Epidermal melanocyte (primary cell): ENCODE results near the gene PPIE.
"Not testable (repeated sequence)": the region's sequence is repeated elsewhere in the genome, so short reads cannot be mapped to it uniquely, and the experiment has no call there.

ENCODE experiments used
- DNase-seq: peaks from one replicate; pipeline ENCODE4 v3.0.0; 2011; ENCODE audit warnings: low spot score; ENCODE audit not compliant: insufficient read length

The PPIE gene

DNA sequence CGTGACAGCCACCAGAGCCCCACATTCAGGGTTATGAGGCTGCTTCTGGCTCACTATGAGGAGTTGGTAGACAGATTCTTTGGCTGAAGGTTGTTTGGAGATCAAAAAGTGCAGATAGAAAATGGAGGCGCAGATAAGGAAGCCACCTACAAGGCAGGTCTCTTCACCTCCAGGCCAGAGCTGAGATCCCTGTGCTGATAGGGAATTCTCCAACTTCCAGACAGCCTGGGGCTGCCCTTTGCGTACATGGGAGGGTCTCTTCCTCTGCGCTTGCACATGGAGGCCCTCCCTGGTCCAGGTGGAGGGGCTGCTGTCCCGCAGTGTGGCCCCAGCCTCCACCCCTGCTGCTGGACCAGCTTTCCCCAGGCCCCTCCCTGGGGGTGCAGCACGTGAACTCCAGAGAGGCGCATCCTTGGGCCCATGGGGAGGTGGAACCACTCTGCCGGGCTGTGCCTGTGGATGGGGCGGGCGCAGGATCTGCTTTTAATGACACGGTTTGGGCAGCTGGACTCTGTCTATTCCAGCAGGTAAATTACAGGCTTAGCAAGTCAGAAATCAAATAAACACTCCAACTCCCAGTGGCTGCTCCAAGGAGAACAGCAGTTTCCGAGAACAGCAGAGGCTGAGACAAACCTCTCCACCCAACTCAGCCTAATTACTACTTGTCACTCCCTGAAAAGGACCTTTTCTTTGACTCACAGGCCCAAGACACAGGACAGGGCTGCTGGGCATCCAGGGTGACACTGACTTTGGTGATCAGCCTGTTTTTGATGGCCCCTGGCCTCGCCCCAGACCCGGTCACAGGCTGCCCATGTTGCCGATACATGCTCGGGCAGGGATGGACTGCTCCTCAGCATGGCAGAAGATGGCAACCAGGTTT lies 20.1 kb downstream of the PPIE start:
- DNase-seq: no peak

GRCh38 chr1:39759436-39759726 lies 20.7 kb downstream of the PPIE start:
- DNase-seq: no peak

- DNase-seq: no peak
These were observed 21.7 kb downstream of the PPIE start for GRCh38 chr1:39760074-39761008.

GRCh38 chr1:39761016-39761415 lies 22.3 kb downstream of the PPIE start:
- DNase-seq: no peak

GRCh38 chr1:39761557-39762260 lies 23.0 kb downstream of the PPIE start:
- DNase-seq: no peak

GRCh38 chr1:39762550-39763540 lies 24.2 kb downstream of the PPIE start:
- no peak for DNase-seq

DNA sequence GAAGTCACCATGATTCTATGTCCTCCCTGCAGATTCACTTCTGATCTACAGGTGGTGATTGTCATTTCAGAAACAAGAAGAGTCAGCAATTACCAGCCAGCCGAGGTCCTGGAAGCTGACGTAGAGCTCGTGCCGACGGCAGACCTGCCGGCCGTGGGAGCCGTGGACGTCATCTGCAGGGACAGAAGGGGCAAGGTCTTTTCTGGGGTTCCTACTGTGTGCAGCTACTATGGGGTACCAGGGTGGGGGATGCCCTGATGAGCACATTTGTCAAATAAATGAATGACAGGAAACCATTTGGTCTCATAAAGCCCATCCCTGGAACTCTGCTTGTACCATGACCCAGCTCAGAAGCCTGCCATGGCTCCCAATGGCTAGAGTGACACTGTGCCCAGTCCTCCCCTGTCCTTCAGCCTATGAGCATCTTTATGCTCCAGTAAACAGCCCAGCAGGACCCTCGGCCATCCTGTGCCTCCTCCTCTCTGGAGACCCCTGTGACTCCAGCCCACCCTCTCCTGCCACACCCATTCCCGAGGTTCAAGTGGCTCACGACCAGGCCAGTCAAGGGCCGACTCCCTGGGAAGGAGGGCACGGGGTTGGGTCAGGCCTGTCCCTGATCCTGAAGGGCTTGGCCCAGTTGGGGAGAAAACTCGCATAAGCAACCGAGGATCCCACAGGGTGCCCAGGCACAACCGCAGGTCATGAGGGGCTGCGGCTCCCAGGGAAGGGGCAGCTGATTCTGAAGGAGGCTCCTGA lies 25.1 kb downstream of the PPIE start:
- DNase-seq: not testable (repeated sequence)

DNA sequence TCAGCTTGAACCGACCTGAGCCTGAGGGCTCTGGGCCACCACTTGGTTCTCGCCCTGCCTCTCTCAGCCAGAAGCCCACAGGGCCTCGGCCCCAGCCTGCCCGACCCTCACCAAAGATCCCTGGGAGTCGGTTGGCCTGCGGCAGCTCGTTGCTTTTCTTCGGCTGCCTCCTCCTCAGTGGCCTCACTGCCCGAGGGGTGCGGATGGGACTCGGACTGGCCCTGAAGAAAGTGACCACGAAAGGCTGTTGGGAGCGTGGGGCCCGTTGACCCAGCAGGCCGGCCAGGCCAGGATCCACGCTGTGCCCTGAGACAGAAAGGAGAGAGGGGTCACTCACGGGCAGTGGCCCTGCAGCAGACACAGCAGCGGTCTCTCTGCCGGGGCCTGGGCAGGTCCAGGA lies 25.8 kb downstream of the PPIE start:
- not testable (repeated sequence) for DNase-seq

DNA sequence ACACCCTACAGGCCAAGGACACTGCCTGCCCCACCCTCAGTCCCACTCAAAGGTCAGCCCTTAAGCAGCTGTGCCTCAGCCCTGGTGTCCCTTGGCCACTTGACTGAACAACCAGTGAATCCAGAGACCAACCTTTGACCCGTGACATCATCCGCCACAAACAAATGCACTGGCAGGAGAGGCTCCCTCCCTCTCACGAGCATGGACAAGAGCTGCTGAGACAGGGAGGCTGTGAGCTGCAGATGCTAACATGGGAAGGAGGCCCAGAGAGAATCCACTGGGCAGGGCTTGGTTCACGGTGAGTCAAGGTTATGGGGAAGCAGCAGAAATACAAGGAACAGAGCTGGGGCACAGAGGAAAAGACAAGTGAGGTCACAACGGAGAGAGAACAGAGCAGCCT lies 27.8 kb downstream of the PPIE start:
- DNase-seq: not testable (repeated sequence)

GRCh38 chr1:39769502-39769901 lies 30.8 kb downstream of the PPIE start:
- DNase-seq: not testable (repeated sequence)

DNA sequence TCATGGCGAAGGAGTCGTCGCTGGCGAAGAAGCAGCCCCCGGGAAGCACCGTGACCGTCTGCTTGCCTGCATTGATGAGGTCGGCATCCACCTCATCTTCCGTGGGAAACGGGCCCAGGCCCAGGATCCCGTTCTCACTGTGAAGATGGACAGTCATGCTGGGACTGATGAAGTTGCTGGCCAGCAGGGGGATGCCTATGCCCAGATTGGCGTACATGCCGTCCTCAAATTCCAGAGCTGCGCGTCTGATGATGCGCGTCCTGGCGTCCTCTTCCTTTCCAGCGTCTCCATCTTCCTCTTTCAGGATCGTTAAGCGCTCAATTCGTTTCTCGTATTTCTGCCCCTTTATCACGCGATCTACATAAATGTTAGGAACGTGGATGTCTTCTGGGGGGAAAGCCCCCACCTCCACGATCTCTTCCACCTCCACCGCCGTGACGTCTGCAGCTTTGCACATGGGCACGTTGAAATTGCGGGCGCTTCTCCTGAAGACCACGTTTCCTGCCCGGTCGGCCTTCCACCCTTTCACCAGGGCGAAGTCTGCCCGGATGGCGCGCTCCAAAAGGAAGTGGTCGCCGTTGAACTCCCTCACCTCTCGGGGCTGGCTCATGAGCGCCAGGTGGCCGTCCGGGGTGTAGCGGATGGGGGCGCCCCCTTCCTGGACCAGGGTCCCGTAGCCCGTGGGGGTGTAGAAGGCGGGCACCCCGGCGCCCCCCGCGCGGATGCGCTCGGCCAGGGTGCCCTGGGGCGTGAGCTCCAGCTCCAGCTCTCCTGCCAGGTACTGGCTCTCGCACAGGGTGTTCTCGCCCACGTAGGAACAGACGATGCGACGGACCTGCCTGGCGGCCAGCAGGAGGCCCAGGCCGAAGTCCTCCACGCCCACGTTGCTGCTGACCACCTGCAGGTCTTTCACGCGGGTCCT lies 31.7 kb downstream of the PPIE start:
- DNase-seq: not testable (repeated sequence)

GRCh38 chr1:39771022-39771532 lies 32.4 kb downstream of the PPIE start, which contains the start of gene OXCT2:
Gene OXCT2, minus strand, starts transcription at chr1:39771348. Its CDS starts 93 bp downstream, at chr1:39771255.
- DNase-seq: not testable (repeated sequence)

DNA sequence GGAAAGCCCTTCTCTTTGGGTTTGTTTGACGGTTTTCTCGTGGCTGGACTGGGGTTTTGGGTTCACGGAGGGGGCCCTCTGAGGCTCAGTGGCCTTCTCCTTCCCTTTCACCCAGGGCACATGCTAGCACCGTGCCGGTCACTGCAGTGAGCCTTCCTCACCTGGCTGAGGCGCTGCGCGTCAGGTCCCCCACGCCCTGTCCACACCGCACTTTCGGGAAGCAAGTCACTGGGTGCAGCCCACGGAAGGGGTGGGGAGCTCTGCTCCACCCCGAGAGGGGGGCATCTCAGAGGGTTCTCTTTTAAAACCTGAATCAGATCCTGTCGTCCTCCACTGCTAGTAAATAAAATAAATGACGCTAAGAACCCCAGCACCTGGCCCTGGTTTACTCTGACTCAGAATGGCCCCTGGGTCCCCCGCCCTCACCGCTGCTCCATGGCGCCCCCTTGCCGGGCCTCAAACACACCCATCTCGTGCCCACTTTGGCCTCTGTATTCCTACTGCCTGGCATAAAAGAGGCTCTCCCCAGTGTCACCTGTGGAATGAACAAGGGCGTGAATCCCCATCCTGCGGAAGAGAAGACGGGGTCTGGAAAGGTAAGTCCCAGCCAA lies 34.8 kb downstream of the PPIE start:
- not testable (repeated sequence) for DNase-seq

- DNase-seq: not testable (repeated sequence)
These were observed 36.5 kb downstream of the PPIE start for GRCh38 chr1:39775141-39775540.

GRCh38 chr1:39775676-39776399 lies 37.2 kb downstream of the PPIE start:
- DNase-seq: not testable (repeated sequence)

- DNase-seq: no peak
These were observed 37.7 kb downstream of the PPIE start for GRCh38 chr1:39776400-39776713.

DNA sequence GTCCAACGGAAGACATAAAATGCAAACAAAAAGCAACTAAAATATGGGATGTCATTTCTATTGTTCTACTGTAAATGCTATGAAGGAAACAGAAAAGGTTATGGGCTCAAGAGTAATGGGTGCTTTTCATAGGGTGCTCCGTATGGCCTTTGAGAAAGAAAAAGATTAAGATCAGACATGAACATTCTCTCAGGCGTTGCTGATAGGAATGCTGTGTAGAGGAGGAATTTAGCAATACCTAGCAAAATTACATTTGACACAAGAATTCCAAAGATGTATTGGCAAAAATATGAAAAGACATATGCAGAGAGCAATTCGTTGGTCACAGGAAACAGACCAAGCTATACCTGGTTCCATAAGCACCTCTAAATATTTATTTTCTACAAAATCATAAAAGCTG lies 38.2 kb downstream of the PPIE start:
- DNase-seq: no peak
